GM10266 (cell line): ENCODE results near the gene LENG8.
"Not testable (repeated sequence)": the region's sequence is repeated elsewhere in the genome, so short reads cannot be mapped to it uniquely, and the experiment has no call there.

Source experiments
- DNase-seq: peaks from one replicate; pipeline ENCODE4 v3.0.0; 2012; ENCODE audit errors: extremely low spot score
- CTCF ChIP-seq: IDR thresholded peaks from 2 replicates; pipeline ENCODE4 v1.5.1; 2012; ENCODE audit warnings: mild to moderate bottlenecking, low read depth; ENCODE audit not compliant: control insufficient read depth, insufficient read depth; ENCODE audit errors: missing control alignments

Gene LENG8

GRCh38 chr19:54489766-54490165 lies 40.8 kb downstream of the LENG8 start:
- TF ChIP-seq CTCF = no peak

GRCh38 chr19:54492568-54492967 lies 43.6 kb downstream of the LENG8 start:
- no peak for TF ChIP-seq CTCF
- DNase-seq = no peak

More at GRCh38 chr19:54489766-54490165, 40.8 kb downstream of the LENG8 start:
- DNase-seq = no peak

- DNase-seq = not testable (repeated sequence)
Observed at GRCh38 chr19:54493056-54493455, 44.1 kb downstream of the LENG8 start.

- TF ChIP-seq CTCF = no peak
- no peak for DNase-seq
Observed at GRCh38 chr19:54493967-54494585, 45.1 kb downstream of the LENG8 start.

DNA sequence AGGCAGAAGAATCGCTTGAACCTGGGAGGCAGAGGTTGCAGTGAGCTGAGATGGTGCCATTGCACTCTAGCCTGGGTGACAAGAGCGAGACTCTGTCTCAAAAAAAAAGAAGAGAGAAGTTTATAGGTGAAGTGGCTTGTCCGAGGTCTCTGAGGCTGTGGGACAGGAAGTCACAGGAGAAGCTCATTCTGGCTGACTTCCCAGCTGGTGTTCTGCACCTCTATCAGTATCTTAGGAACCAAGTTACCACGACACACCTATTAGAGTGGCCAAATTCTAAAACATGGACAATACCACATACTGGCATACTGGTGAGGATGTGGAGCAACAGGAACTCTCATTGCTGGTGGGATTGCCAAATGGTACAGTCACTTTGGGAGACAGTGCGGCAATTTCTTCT lies 46.3 kb downstream of the LENG8 start:
- not testable (repeated sequence) for DNase-seq

DNA sequence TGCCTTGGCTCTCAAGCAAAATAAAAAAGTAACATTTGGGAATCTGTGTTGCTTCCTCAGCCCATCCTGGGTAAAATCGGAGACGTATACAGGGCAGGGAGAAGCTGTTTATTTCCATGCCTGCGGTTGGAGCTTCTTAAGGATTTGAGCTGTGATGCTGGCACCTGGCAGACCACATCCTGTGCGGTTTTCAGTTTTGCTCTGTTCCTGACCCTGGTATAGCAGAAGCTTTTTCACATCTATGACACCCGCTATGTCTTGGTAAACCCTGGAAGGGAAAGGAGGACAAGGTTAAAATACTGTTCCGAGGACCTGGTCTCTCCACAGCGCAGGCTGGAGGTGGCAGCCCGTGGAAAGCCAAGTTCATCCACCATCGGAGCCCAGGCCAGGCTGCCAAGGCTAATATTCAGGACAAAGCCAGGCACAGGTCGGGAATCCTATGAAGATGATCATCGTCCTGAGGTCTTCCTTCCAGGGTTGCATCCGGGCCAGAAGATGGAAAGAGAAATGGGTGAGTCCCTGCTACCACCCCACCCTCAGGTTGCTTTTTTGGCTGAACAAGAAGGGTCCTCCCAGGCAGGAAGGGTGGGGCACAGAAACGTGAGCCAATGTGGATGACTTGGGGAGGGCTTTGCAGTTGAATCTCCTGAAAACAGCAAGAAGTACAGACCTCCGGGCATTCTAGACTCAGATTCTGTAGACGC lies 48.9 kb downstream of the LENG8 start:
- DNase-seq = not testable (repeated sequence)

- not testable (repeated sequence) for DNase-seq
Observed at GRCh38 chr19:54498451-54498772, 49.4 kb downstream of the LENG8 start.

DNA sequence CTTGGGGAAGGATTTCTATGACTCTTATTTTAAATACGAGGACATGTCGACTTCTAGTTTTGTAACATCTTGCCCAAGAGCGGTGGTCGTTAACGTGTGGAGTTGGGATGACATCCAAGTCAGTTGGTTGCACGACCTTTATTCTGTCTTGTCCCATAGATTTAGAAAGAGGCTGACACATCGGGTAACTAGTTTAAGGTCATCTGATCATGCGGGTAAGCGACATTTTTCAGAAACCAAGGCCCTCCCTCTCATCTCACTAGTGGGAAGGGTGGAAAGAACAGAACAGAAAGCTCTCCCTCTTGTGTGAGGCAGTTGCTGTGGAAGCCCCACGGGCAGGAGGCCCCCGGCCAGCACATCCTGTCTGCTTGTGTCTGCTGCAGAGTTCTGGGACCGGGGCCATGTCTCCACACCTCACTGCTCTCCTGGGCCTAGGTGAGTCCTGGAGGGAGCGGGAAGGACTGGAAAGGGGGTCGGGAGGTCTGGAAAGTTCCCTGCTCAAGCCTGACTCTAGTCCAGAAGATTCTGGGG lies 53.6 kb downstream of the LENG8 start, which contains the start of gene LAIR2:
LAIR2 (plus strand) TSS at position 314 of the 531 bp plus-strand sequence; CDS start at position 402, 88 bp downstream.
- TF ChIP-seq CTCF = no peak
- no peak for DNase-seq

GRCh38 chr19:54505542-54505941 lies 56.5 kb downstream of the LENG8 start:
- not testable (repeated sequence) for DNase-seq

DNA sequence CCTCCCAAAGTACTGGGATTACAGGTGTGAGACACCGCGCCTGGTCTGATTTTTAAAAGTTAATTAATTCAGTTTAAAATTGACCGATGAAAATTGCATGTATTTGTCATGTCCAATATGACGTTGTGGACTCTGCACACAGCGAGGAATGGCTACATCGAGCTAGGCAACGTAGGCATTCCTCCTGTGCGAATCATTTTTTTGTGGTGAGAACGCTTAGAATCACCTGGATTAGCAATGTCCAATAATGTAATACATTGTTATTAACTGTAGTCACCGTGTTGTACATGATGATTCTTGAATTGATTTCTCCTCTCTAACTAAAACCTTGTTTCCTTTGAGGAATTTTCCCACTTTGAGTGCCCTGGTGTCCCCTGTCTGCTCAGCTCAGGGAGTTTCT lies 57.1 kb downstream of the LENG8 start:
- DNase-seq = no peak
- TF ChIP-seq CTCF = no peak

- not testable (repeated sequence) for DNase-seq
Observed at GRCh38 chr19:54507038-54507717, 58.2 kb downstream of the LENG8 start.
